HEK293 (cell line): Measurements from ENCODE around the gene DLL4.

ENCODE experiments used
- CTCF ChIA-PET: fragments of 350-600 bp; formaldehyde crosslinking; extraction: SDS; loops from one replicate; lab custom pipeline; 2021; ENCODE audit warnings: antibody characterized with exemption; lab: Yijun Ruan, JAX
- POLR2A ChIA-PET: fragments of 300-600 bp; formaldehyde crosslinking; extraction: SDS; loops from one replicate; lab custom pipeline; 2020; ENCODE audit warnings: antibody characterized with exemption, inconsistent platforms; lab: Yijun Ruan, JAX
- H3K27ac ChIP-seq: fragments of 200-500 bp; sonication (Bioruptor generic); 2 replicates; pipeline ENCODE4 v1.5.1; 2014; ENCODE audit warnings: low read depth, low read length, control low read depth, inconsistent platforms; ENCODE audit errors: extremely low read depth
- H3K36me3 ChIP-seq, 2 experiments: fragments of 200-500 bp in 1 of 2; sonication (Bioruptor generic) in 1 of 2; 1 replicate in 1 of 2; 2 replicates in 1 of 2; pipeline ENCODE4 v1.5.1; 2014 to 2017; ENCODE audit warnings: inconsistent platforms in 2 of 2, low read length in 2 of 2; ENCODE audit not compliant: control insufficient read depth in 2 of 2, insufficient read depth in 1 of 2
- H3K4me1 ChIP-seq: fragments of 200-500 bp; sonication (Bioruptor generic); 2 replicates; pipeline ENCODE4 v1.5.1; 2014; ENCODE audit warnings: mild to moderate bottlenecking, low read length, inconsistent platforms; ENCODE audit not compliant: control insufficient read depth, insufficient read depth
- H3K4me3 ChIP-seq: 2 replicates; pipeline ENCODE4 v1.5.1; 2011; ENCODE audit warnings: low read depth, mild to moderate bottlenecking, control low read depth, low read length, moderate library complexity
- H3K9me3 ChIP-seq: fragments of 200-500 bp; sonication (Bioruptor generic); 2 replicates; pipeline ENCODE4 v1.5.1; 2014; ENCODE audit warnings: low read depth, low read length, inconsistent platforms; ENCODE audit not compliant: control insufficient read depth, insufficient read depth
- GFI1B ChIP-seq: fragments of 450-650 bp; formaldehyde crosslinking; IDR thresholded peaks from 2 replicates; pipeline ENCODE4 v1.5.1; 2016; ENCODE audit warnings: missing biosample characterization, missing genetic modification characterization
- IKZF3 ChIP-seq: fragments of 450-650 bp; IDR thresholded peaks from 2 replicates; pipeline ENCODE4 v1.5.0; 2018; ENCODE audit warnings: missing biosample characterization, mild to moderate bottlenecking, missing genetic modification characterization, moderate library complexity
- KLF10 ChIP-seq: fragments of 450-650 bp; IDR thresholded peaks from 2 replicates; pipeline ENCODE4 v1.5.1; 2018; ENCODE audit warnings: missing biosample characterization, mild to moderate bottlenecking, missing genetic modification characterization
- RBAK ChIP-seq: fragments of 450-650 bp; formaldehyde crosslinking; IDR thresholded peaks from 2 replicates; pipeline ENCODE4 v1.5.1; 2016; ENCODE audit warnings: missing biosample characterization, missing genetic modification characterization
- SCRT2 ChIP-seq: fragments of 450-650 bp; formaldehyde crosslinking; IDR thresholded peaks from 2 replicates; pipeline ENCODE4 v1.5.1; 2016; ENCODE audit warnings: missing biosample characterization, missing genetic modification characterization
- SP2 ChIP-seq: fragments of 450-650 bp; formaldehyde crosslinking; IDR thresholded peaks from 2 replicates; pipeline ENCODE4 v1.5.1; 2016; ENCODE audit warnings: missing biosample characterization, missing genetic modification characterization
- ZBTB48 ChIP-seq: fragments of 450-650 bp; formaldehyde crosslinking; IDR thresholded peaks from 2 replicates; pipeline ENCODE4 v1.5.1; 2016; ENCODE audit warnings: missing biosample characterization, missing genetic modification characterization
- ZBTB7A ChIP-seq: fragments of 450-650 bp; formaldehyde crosslinking; IDR thresholded peaks from 2 replicates; pipeline ENCODE4 v1.5.1; 2016; ENCODE audit warnings: low read depth, missing biosample characterization, missing genetic modification characterization
- ZEB2 ChIP-seq: fragments of 450-650 bp; formaldehyde crosslinking; IDR thresholded peaks from 2 replicates; pipeline ENCODE4 v1.5.1; 2016; ENCODE audit warnings: missing biosample characterization, missing genetic modification characterization
- ZFHX2 ChIP-seq: fragments of 450-650 bp; formaldehyde crosslinking; conservative IDR thresholded peaks from 2 replicates; pipeline ENCODE4 v1.5.1; 2016; ENCODE audit warnings: missing biosample characterization, missing genetic modification characterization
- ZIC2 ChIP-seq: fragments of 450-650 bp; formaldehyde crosslinking; IDR thresholded peaks from 2 replicates; pipeline ENCODE4 v1.5.1; 2016; ENCODE audit warnings: missing biosample characterization, missing genetic modification characterization
- ZNF24 ChIP-seq: fragments of 450-650 bp; formaldehyde crosslinking; IDR thresholded peaks from 2 replicates; pipeline ENCODE4 v1.5.1; 2016; ENCODE audit warnings: missing biosample characterization, missing genetic modification characterization
- ZNF335 ChIP-seq: fragments of 450-650 bp; formaldehyde crosslinking; conservative IDR thresholded peaks from 2 replicates; pipeline ENCODE4 v1.5.1; 2016; ENCODE audit warnings: missing biosample characterization, missing genetic modification characterization
- ZNF341 ChIP-seq: fragments of 450-650 bp; formaldehyde crosslinking; IDR thresholded peaks from 2 replicates; pipeline ENCODE4; 2016; ENCODE audit warnings: low read depth, missing biosample characterization, missing genetic modification characterization
- ZNF366 ChIP-seq: fragments of 450-650 bp; formaldehyde crosslinking; conservative IDR thresholded peaks from 2 replicates; pipeline ENCODE4 v1.5.1; 2016; ENCODE audit warnings: missing biosample characterization, missing genetic modification characterization
- ZNF501 ChIP-seq: fragments of 450-650 bp; formaldehyde crosslinking; IDR thresholded peaks from 2 replicates; pipeline ENCODE4 v1.5.1; 2016; ENCODE audit warnings: missing biosample characterization, missing genetic modification characterization
- ZNF510 ChIP-seq: fragments of 450-650 bp; formaldehyde crosslinking; IDR thresholded peaks from 2 replicates; pipeline ENCODE4 v1.5.1; 2018; ENCODE audit warnings: mild to moderate bottlenecking, missing genetic modification characterization, missing biosample characterization; ENCODE audit not compliant: insufficient replicate concordance
- ZNF548 ChIP-seq: fragments of 450-650 bp; formaldehyde crosslinking; IDR thresholded peaks from 2 replicates; pipeline ENCODE4 v1.5.1; 2016; ENCODE audit warnings: missing biosample characterization, missing genetic modification characterization
- ZNF600 ChIP-seq: fragments of 450-650 bp; formaldehyde crosslinking; IDR thresholded peaks from 2 replicates; pipeline ENCODE4 v1.5.1; 2016; ENCODE audit warnings: missing biosample characterization, missing genetic modification characterization
- ZNF654 ChIP-seq: fragments of 450-650 bp; formaldehyde crosslinking; IDR thresholded peaks from 2 replicates; pipeline ENCODE4 v1.5.1; 2016; ENCODE audit warnings: low read depth, missing biosample characterization, missing genetic modification characterization
- TF ChIP-seq, protein P1 (sequence below): fragments of 450-650 bp; formaldehyde crosslinking; IDR thresholded peaks from 2 replicates; pipeline ENCODE4 v1.5.1; 2017; ENCODE audit warnings: missing biosample characterization, missing genetic modification characterization
- TF ChIP-seq, protein P2 (sequence below): fragments of 450-650 bp; formaldehyde crosslinking; IDR thresholded peaks from 2 replicates; pipeline ENCODE4 v1.5.1; 2016; ENCODE audit warnings: missing biosample characterization, missing genetic modification characterization, low read depth
- TF ChIP-seq, protein P3 (sequence below): fragments of 450-650 bp; formaldehyde crosslinking; IDR thresholded peaks from 2 replicates; pipeline ENCODE4 v1.5.1; 2016; ENCODE audit warnings: missing biosample characterization, missing genetic modification characterization
- TF ChIP-seq, protein P4 (sequence below): fragments of 450-650 bp; formaldehyde crosslinking; IDR thresholded peaks from 2 replicates; pipeline ENCODE4 v1.5.1; 2017; ENCODE audit warnings: missing biosample characterization, mild to moderate bottlenecking, missing genetic modification characterization, moderate library complexity
- TF ChIP-seq, protein P5 (sequence below): sonication (generic); formaldehyde crosslinking; IDR thresholded peaks from 2 replicates; pipeline ENCODE4 v1.8.1; 2022; ENCODE audit warnings: mild to moderate bottlenecking, moderate library complexity, missing genetic modification reagents

DLL4 gene

DNA sequence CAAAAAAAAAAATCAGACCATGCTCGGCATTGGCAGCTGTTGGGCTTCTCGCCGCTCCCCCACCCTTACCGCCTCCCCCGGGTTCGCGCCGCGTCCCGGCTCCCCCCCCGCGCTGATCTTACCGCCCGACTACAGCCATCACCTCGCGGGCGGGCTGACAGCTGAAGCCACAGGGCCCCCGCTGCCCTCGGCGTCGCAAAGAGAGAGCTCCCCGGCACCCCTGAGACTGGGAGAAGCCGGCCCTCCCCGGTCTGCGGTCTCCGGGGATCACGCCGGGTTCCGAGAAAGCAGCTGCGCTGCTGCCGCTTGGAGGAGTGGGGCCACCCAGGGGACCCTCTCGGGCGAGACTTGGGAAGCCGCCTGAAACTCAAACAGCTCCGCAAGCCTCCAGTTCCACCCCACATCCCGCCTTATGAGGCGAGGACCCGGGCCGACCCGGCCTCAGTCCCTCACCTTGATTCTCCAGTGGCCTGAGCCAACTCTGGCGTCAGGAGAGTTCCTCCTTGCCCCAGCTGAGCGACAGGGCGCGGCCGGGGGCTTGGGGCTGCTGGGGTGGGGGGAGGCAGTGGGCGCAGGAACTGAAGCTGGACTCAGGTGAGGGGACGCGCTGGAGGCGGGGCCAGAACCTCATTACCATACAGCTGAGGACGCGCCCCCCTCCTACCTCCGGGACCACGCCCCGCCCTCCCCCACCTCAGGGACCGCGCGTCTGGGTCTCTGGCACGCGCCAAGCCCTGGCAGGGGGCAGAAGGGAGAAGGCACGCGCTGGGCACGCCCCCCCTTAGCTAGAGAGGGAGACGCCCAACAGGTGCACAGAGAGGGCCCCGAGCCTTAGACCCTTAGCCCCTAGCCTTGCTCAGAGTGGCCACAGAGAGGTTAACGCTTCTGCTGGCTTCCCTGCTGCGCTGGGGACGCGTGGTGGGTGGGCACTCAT, 1.0 kb upstream of the DLL4 start (continued):
- TF ChIP-seq, protein P1, sequence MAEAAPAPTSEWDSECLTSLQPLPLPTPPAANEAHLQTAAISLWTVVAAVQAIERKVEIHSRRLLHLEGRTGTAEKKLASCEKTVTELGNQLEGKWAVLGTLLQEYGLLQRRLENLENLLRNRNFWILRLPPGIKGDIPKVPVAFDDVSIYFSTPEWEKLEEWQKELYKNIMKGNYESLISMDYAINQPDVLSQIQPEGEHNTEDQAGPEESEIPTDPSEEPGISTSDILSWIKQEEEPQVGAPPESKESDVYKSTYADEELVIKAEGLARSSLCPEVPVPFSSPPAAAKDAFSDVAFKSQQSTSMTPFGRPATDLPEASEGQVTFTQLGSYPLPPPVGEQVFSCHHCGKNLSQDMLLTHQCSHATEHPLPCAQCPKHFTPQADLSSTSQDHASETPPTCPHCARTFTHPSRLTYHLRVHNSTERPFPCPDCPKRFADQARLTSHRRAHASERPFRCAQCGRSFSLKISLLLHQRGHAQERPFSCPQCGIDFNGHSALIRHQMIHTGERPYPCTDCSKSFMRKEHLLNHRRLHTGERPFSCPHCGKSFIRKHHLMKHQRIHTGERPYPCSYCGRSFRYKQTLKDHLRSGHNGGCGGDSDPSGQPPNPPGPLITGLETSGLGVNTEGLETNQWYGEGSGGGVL (tag by site-specific recombination), result peak; percentile 45; the same call in 1 of the 2 replicates
- TF ChIP-seq SP2 (tag by site-specific recombination), result 0 out of 2 replicates have a peak, but pooled peaks have one; percentile 0
- peak; percentile 81 for TF ChIP-seq ZIC2 (tag by site-specific recombination)
- TF ChIP-seq, protein P2, sequence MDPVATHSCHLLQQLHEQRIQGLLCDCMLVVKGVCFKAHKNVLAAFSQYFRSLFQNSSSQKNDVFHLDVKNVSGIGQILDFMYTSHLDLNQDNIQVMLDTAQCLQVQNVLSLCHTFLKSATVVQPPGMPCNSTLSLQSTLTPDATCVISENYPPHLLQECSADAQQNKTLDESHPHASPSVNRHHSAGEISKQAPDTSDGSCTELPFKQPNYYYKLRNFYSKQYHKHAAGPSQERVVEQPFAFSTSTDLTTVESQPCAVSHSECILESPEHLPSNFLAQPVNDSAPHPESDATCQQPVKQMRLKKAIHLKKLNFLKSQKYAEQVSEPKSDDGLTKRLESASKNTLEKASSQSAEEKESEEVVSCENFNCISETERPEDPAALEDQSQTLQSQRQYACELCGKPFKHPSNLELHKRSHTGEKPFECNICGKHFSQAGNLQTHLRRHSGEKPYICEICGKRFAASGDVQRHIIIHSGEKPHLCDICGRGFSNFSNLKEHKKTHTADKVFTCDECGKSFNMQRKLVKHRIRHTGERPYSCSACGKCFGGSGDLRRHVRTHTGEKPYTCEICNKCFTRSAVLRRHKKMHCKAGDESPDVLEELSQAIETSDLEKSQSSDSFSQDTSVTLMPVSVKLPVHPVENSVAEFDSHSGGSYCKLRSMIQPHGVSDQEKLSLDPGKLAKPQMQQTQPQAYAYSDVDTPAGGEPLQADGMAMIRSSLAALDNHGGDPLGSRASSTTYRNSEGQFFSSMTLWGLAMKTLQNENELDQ (tag by site-specific recombination), result no peak
- peak; percentile 3 for TF ChIP-seq ZFHX2
- TF ChIP-seq ZNF335 (tag by site-specific recombination), result peak; percentile 26; the same call in 1 of the 2 replicates
- 0 out of 2 replicates have a peak, but pooled peaks have one; percentile 9 for TF ChIP-seq ZEB2 (tag by site-specific recombination)
- peak; percentile 87 for TF ChIP-seq ZNF341 (tag by site-specific recombination)
- TF ChIP-seq KLF10 (tag by site-specific recombination), result peak; percentile 40; the same call in 1 of the 2 replicates
- no peak for TF ChIP-seq IKZF3 (tag by site-specific recombination)
- TF ChIP-seq SCRT2, result peak; percentile 88
- TF ChIP-seq, all 188 proteins: peak for 26

DNA sequence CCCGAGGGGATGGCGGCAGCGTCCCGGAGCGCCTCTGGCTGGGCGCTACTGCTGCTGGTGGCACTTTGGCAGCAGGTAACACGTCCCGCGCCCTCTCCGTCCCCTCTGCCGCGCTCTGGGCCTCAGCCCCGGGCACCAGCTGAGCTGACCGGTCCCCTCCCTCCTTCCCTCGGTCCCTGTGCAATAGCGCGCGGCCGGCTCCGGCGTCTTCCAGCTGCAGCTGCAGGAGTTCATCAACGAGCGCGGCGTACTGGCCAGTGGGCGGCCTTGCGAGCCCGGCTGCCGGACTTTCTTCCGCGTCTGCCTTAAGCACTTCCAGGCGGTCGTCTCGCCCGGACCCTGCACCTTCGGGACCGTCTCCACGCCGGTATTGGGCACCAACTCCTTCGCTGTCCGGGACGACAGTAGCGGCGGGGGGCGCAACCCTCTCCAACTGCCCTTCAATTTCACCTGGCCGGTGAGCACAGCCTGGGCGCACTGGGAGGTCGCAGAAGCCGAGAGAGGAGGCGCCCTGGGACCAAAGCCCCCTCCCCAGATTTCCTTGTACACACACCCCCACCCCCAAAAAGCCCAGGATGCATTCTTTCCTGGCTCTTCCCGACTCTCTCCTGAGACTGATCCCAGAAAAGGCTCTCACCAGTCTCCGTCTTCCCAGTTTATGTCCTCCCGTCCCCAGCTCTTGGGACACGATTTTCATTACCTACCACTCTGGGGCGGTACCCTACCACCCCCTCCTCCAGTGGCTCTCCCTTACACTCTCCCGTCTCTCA, 705 bp downstream of the DLL4 start:
- POLR2A ChIA-PET, result interaction anchor here (1.1 to 6.1 kb wide), 8 partner anchors 11 to 403 kb away, joined by 3 to 58 read pairs (median 8); partner anchors contain the start of genes CHAC1, GCHFR, NUSAP1 and OIP5
- H3K36me3 ChIP-seq, result peaks cover 0 to 3% of the 10 kb centered on the region in 2 experiments; a peak in 1 of 3 replicates
- CTCF ChIA-PET, result interaction anchor here (0.6 to 5.0 kb wide), 12 partner anchors 11 to 89 kb away, joined by 3 to 32 read pairs (median 4); no protein-coding TSS in a partner anchor
- H3K9me3 ChIP-seq, result no peaks in the 10 kb centered on the region
- H3K27ac ChIP-seq, result peak overlapping the region; percentile 20; the same call in 1 of the 2 replicates
- H3K4me1 ChIP-seq, result no peaks in the 10 kb centered on the region
- H3K4me3 ChIP-seq, result peak overlapping the region; percentile 49
- TF ChIP-seq ZBTB7A (tag by site-specific recombination) (no peak), ZNF548 (tag by site-specific recombination) (no peak), ZNF366 (tag by site-specific recombination) (peak; percentile 55; the same call in 1 of the 2 replicates), ZNF501 (tag by site-specific recombination) (0 out of 2 replicates have a peak, but pooled peaks have one; percentile 14), ZNF654 (tag by site-specific recombination) (no peak), ZBTB48 (peak; percentile 58; the same call in 1 of the 2 replicates), RBAK (tag by site-specific recombination) (no peak), ZEB2 (tag by site-specific recombination) (0 out of 2 replicates have a peak, but pooled peaks have one; percentile 31), ZNF24 (tag by site-specific recombination) (no peak), ZNF600 (tag by site-specific recombination) (0 out of 2 replicates have a peak, but pooled peaks have one; percentile 67), ZNF510 (tag by site-specific recombination) (no peak), GFI1B (tag by site-specific recombination) (no peak), ZIC2 (tag by site-specific recombination) (no peak)
- TF ChIP-seq, protein P3, sequence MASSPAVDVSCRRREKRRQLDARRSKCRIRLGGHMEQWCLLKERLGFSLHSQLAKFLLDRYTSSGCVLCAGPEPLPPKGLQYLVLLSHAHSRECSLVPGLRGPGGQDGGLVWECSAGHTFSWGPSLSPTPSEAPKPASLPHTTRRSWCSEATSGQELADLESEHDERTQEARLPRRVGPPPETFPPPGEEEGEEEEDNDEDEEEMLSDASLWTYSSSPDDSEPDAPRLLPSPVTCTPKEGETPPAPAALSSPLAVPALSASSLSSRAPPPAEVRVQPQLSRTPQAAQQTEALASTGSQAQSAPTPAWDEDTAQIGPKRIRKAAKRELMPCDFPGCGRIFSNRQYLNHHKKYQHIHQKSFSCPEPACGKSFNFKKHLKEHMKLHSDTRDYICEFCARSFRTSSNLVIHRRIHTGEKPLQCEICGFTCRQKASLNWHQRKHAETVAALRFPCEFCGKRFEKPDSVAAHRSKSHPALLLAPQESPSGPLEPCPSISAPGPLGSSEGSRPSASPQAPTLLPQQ (tag by site-specific recombination), result 0 out of 2 replicates have a peak, but pooled peaks have one; percentile 14
- TF ChIP-seq, protein P4, sequence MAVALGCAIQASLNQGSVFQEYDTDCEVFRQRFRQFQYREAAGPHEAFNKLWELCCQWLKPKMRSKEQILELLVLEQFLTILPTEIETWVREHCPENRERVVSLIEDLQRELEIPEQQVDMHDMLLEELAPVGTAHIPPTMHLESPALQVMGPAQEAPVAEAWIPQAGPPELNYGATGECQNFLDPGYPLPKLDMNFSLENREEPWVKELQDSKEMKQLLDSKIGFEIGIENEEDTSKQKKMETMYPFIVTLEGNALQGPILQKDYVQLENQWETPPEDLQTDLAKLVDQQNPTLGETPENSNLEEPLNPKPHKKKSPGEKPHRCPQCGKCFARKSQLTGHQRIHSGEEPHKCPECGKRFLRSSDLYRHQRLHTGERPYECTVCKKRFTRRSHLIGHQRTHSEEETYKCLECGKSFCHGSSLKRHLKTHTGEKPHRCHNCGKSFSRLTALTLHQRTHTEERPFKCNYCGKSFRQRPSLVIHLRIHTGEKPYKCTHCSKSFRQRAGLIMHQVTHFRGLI (tag by site-specific recombination), result peak; percentile 66
- TF ChIP-seq, protein P5, sequence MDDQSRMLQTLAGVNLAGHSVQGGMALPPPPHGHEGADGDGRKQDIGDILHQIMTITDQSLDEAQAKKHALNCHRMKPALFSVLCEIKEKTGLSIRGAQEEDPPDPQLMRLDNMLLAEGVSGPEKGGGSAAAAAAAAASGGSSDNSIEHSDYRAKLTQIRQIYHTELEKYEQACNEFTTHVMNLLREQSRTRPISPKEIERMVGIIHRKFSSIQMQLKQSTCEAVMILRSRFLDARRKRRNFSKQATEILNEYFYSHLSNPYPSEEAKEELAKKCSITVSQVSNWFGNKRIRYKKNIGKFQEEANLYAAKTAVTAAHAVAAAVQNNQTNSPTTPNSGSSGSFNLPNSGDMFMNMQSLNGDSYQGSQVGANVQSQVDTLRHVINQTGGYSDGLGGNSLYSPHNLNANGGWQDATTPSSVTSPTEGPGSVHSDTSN (CRISPR knock-in tag), result no peak
